Measurements from ENCODE around the gene SREBF1. TPM values are rescaled to one million over a fixed set of nuclear protein-coding genes. Genes with fewer than 3 reads are reported as not detected.
A peak's percentile ranks its signal among the peaks of the same experiment; 100 is the strongest.

SREBF1 gene
- total RNA-seq, 1 experiment from 2014 or later: 360 TPM

GRCh38 chr17:17837966-17838962 lies 1.5 kb upstream of the SREBF1 start:
- 0 out of 2 replicates have a peak, but pooled peaks cover 13% of the 10 kb centered on the region for H3K36me3 ChIP-seq (ENCODE audit: low read depth)
- no peaks in the 10 kb centered on the region for H3K9me3 ChIP-seq (ENCODE audit: insufficient read depth, low read depth)
- H3K9me2 ChIP-seq (ENCODE audit: insufficient read depth): no peaks in the 10 kb centered on the region
- H2AFZ ChIP-seq: no peak overlapping the region
- H3K4me1 ChIP-seq (replicated peaks; ENCODE audit: insufficient read depth): peaks cover 79% of the 10 kb centered on the region
- H3K4me2 ChIP-seq: peak overlapping the region; percentile 94
- peaks cover 48% of the 10 kb centered on the region for H3K79me2 ChIP-seq (ENCODE audit: low read depth)
- TF ChIP-seq CTCF (conservative IDR thresholded peaks at IDR 0.05): no peak
- TF ChIP-seq EZH2 (IDR thresholded peaks at IDR 0.05; ENCODE audit: low read depth): no peak
- BruUV-seq (replicated peaks): no TSS peak
- ChIA-PET CTCF (interaction anchor here (0.6 to 1.5 kb wide), 2 partner anchors 22 to 640 kb away, joined by 5 to 6 read pairs; no protein-coding TSS in a partner anchor), POLR2A (ENCODE audit: unreplicated experiment) (interaction anchor here (0.5 to 2.0 kb wide), 20 partner anchors 12 to 817 kb away, joined by 3 to 15 read pairs (median 4); partner anchors contain the start of genes DRC3 and TOM1L2)
- intact Hi-C loops (cut with micrococcal nuclease; ENCODE audit: unreplicated experiment): no loop called here
- H3K4me3 ChIP-seq: peak overlapping the region; percentile 61; the same call in 1 of the 2 replicates
- peak overlapping the region; percentile 99 for H3K27ac ChIP-seq
- no peaks in the 10 kb centered on the region for H3K27me3 ChIP-seq (ENCODE audit: insufficient read depth, low read depth)
- H3F3A ChIP-seq (ENCODE audit: insufficient read depth, low read depth): peaks cover 60% of the 10 kb centered on the region
- DNase-seq: peak; percentile 69 to 75
- H4K20me1 ChIP-seq (ENCODE audit: insufficient read depth): peaks cover 24% of the 10 kb centered on the region

- Histone ChIP-seq H3K9me3 (ENCODE audit: insufficient read depth, low read depth) (no peaks in the 10 kb centered on the region), H3K27me3 (ENCODE audit: insufficient read depth, low read depth) (no peaks in the 10 kb centered on the region), H3K4me3 (peak overlapping the region; percentile 61), H3K4me2 (peak overlapping the region; percentile 94), H3K9me2 (ENCODE audit: insufficient read depth) (no peaks in the 10 kb centered on the region), H3F3A (ENCODE audit: insufficient read depth, low read depth) (peaks cover 57% of the 10 kb centered on the region), H3K79me2 (ENCODE audit: low read depth) (peaks cover 56% of the 10 kb centered on the region), H2AFZ (no peak overlapping the region), H3K4me1 (replicated peaks; ENCODE audit: insufficient read depth) (peaks cover 75% of the 10 kb centered on the region), H3K27ac (peak overlapping the region; percentile 99), H3K36me3 (ENCODE audit: low read depth) (0 out of 2 replicates have a peak, but pooled peaks cover 14% of the 10 kb centered on the region), H4K20me1 (ENCODE audit: insufficient read depth) (peaks cover 32% of the 10 kb centered on the region)
- TF ChIP-seq EZH2 (IDR thresholded peaks at IDR 0.05; ENCODE audit: low read depth): no peak
- TF ChIP-seq CTCF (conservative IDR thresholded peaks at IDR 0.05): no peak
- intact Hi-C loops (cut with micrococcal nuclease; ENCODE audit: unreplicated experiment): no loop called here
- ChIA-PET CTCF (interaction anchor here (0.6 to 1.5 kb wide), 2 partner anchors 23 to 639 kb away, joined by 5 to 6 read pairs; no protein-coding TSS in a partner anchor), POLR2A (ENCODE audit: unreplicated experiment) (interaction anchor here (0.5 to 1.7 kb wide), 10 partner anchors 11 to 424 kb away, joined by 3 to 37 read pairs (median 4); partner anchors contain the start of genes DRC3 and TOM1L2)
- DNase-seq: peak; percentile 62 to 67
- TSS peak; percentile 46 for BruUV-seq (replicated peaks)
These were observed 615 bp upstream of the SREBF1 start for GRCh38 chr17:17837380-17837821.

GRCh38 chr17:17836250-17836817 lies 452 bp downstream of the SREBF1 start:
- intact Hi-C loops (cut with micrococcal nuclease; ENCODE audit: unreplicated experiment): no loop called here
- Histone ChIP-seq H3F3A (ENCODE audit: insufficient read depth, low read depth) (peaks cover 54% of the 10 kb centered on the region), H3K79me2 (ENCODE audit: low read depth) (peaks cover 66% of the 10 kb centered on the region), H3K9me2 (ENCODE audit: insufficient read depth) (no peaks in the 10 kb centered on the region), H3K36me3 (ENCODE audit: low read depth) (peaks cover 23% of the 10 kb centered on the region; the same call in 1 of the 2 replicates), H3K4me1 (replicated peaks; ENCODE audit: insufficient read depth) (peaks cover 65% of the 10 kb centered on the region), H3K27me3 (ENCODE audit: insufficient read depth, low read depth) (no peaks in the 10 kb centered on the region), H4K20me1 (ENCODE audit: insufficient read depth) (peaks cover 42% of the 10 kb centered on the region), H2AFZ (no peak overlapping the region), H3K4me2 (peak overlapping the region; percentile 94), H3K9me3 (ENCODE audit: insufficient read depth, low read depth) (no peaks in the 10 kb centered on the region), H3K27ac (peak overlapping the region; percentile 99), H3K4me3 (peak overlapping the region; percentile 61)
- DNase-seq: peak; percentile 88 to 99
- CTCF ChIA-PET: interaction anchor here (0.6 kb wide), 1 partner anchor 325 kb away, joined by 9 read pairs; no protein-coding TSS in a partner anchor
- BruUV-seq (replicated peaks): no TSS peak
- no peak for TF ChIP-seq EZH2 (IDR thresholded peaks at IDR 0.05; ENCODE audit: low read depth)
- TF ChIP-seq CTCF (conservative IDR thresholded peaks at IDR 0.05): no peak; the same call in 1 of the 2 replicates
- POLR2A ChIA-PET (ENCODE audit: unreplicated experiment): interaction anchor here (0.6 to 1.7 kb wide), 13 partner anchors 9 to 817 kb away, joined by 3 to 37 read pairs (median 4); no protein-coding TSS in a partner anchor
